GM12878 (cell line): ENCODE results near the gene DND1. TPM values are rescaled to one million over a fixed set of nuclear protein-coding genes. Genes with fewer than 3 reads are reported as not detected.

ENCODE experiments used
- ATAC-seq: fragments of 200-7000 bp; cut with Tn5 transposase; 3 replicates; pipeline ENCODE4 v1.9.1; 2020; ENCODE audit warnings: mild to moderate bottlenecking, moderate library complexity
- BruUV-seq: library from RNA; stranded (reverse); fragments of 400-500 nt; replicated peaks from 2 replicates; lab custom pipeline; 2021; lab: Mats Ljungman, UMichigan
- CTCF ChIA-PET: fragments of 300-600 bp; sonication (Branson Sonifier 250); formaldehyde crosslinking; extraction: SDS; loops from one replicate; lab custom pipeline; 2021; ENCODE audit warnings: inconsistent platforms; lab: Yijun Ruan, JAX
- POLR2A ChIA-PET: fragments of 350-600 bp; formaldehyde crosslinking; extraction: SDS; loops from one replicate; lab custom pipeline; 2021; ENCODE audit warnings: inconsistent platforms; lab: Charles Lee
- RAD21 ChIA-PET: fragments of 300-600 bp; sonication (Branson Sonifier 250); formaldehyde crosslinking; loops from one replicate; lab custom pipeline; 2023; ENCODE audit warnings: antibody characterized with exemption; ENCODE audit not compliant: unreplicated experiment; lab: Charles Lee
- SMC1A ChIA-PET: fragments of 300-600 bp; sonication (Branson Sonifier 250); formaldehyde crosslinking; loops from one replicate; lab custom pipeline; 2023; ENCODE audit not compliant: unreplicated experiment, uncharacterized antibody; lab: Charles Lee
- DNase-seq: peaks from one replicate; pipeline ENCODE4 v3.0.0-alpha.2; 2011; ENCODE audit warnings: low read depth, low spot score
- FAIRE-seq: peaks from 3 replicates; lab custom pipeline; 2011; peaks lifted over from hg19 to GRCh38; lab: Jason Lieb, UNC
- H2AFZ ChIP-seq: 2 replicates; pipeline ENCODE4 v1.6.0; 2011; ENCODE audit warnings: low read depth, low read length, control low read depth; ENCODE audit not compliant: control insufficient read depth
- H3K27ac ChIP-seq: 2 replicates; pipeline ENCODE4 v1.5.1; 2011; ENCODE audit warnings: control low read depth; ENCODE audit not compliant: control insufficient read depth, insufficient read depth
- H3K27me3 ChIP-seq, 2 experiments: replicated peaks in 1 of 2; 2 replicates each; pipeline versions ENCODE4 v1.6.0 to v1.6.1; 2011; ENCODE audit warnings: low read length in 1 of 2; ENCODE audit not compliant: control insufficient read depth in 2 of 2, insufficient read depth in 2 of 2
- H3K36me3 ChIP-seq, 2 experiments: 2 replicates each; pipeline ENCODE4 v1.5.1; 2011; ENCODE audit warnings: low read length in 1 of 2; ENCODE audit not compliant: control insufficient read depth in 2 of 2, insufficient read depth in 2 of 2
- H3K4me1 ChIP-seq: 2 replicates; pipeline ENCODE4 v1.6.1; 2011; ENCODE audit warnings: mild to moderate bottlenecking, low read length, moderate library complexity, mixed read lengths; ENCODE audit not compliant: control insufficient read depth, insufficient read depth
- H3K4me2 ChIP-seq: 2 replicates; pipeline ENCODE4 v1.6.0; 2011; ENCODE audit warnings: control low read depth; ENCODE audit not compliant: control insufficient read depth, insufficient read depth
- H3K4me3 ChIP-seq: fragments of 200-600 bp; sonication (generic); 2 replicates; pipeline ENCODE4 v1.5.1; 2016
- H3K79me2 ChIP-seq: 2 replicates; pipeline ENCODE4 v1.6.0; 2011; ENCODE audit warnings: low read length; ENCODE audit not compliant: control insufficient read depth, insufficient read depth
- H3K9ac ChIP-seq: 2 replicates; pipeline ENCODE4 v1.8.0; 2011; ENCODE audit warnings: low read length, control low read depth, mixed read lengths; ENCODE audit not compliant: control insufficient read depth, insufficient read depth
- H3K9me3 ChIP-seq: replicated peaks from 3 replicates; pipeline ENCODE4 v1.5.1; 2011; ENCODE audit warnings: mild to moderate bottlenecking, low read length; ENCODE audit not compliant: control insufficient read depth, insufficient read depth
- H4K20me1 ChIP-seq: 2 replicates; pipeline ENCODE4 v1.6.0; 2011; ENCODE audit not compliant: control insufficient read depth, insufficient read depth
- RAD51 ChIP-seq: fragments of 450-650 bp; IDR thresholded peaks from 2 replicates; pipeline ENCODE4 v1.6.1; 2016; ENCODE audit warnings: moderate library complexity, mild to moderate bottlenecking, inconsistent platforms
- RFX5 ChIP-seq: IDR thresholded peaks from 2 replicates; pipeline ENCODE4 v1.6.1; 2011; ENCODE audit warnings: low read depth, low read length, improper control_type of control experiment
- SMC3 ChIP-seq: IDR thresholded peaks from 2 replicates; pipeline ENCODE4 v1.6.1; 2011; ENCODE audit warnings: low read length, improper control_type of control experiment, borderline replicate concordance
- ZNF217 ChIP-seq: fragments of 450-650 bp; IDR thresholded peaks from 2 replicates; pipeline ENCODE4 v1.6.1; 2017; ENCODE audit warnings: antibody characterized with exemption, mild to moderate bottlenecking
- WGBS: methylation state at CpG from one replicate; pipeline ENCODE4 v1.1.6; 2016; ENCODE audit warnings: low lambda C conversion rate; ENCODE audit not compliant: insufficient replicate concordance, insufficient coverage; ENCODE audit errors: missing lambda C conversion rate; 5-methylcytosine and 5-hydroxymethylcytosine counted together
- in situ Hi-C: fragments of 300-500 bp; cut with MboI; formaldehyde crosslinking; loops from 9 replicates; pipeline ENCODE4 v1.14.3; 2018; ENCODE audit warnings: mixed read lengths
- intact Hi-C: fragments of 100-400 bp; cut with micrococcal nuclease; formaldehyde crosslinking; loops from one replicate; pipeline ENCODE4 v1.14.2; 2022; ENCODE audit not compliant: unreplicated experiment
- microRNA-seq: library from miRNA; unstranded; fragments of <30 nt; microRNA quantifications from one replicate; pipeline ENCODE4, GENCODE V29; 2018
- polyA plus RNA-seq, 11 experiments: library from polyadenylated mRNA; depleted of rRNA in 4 of 11; unstranded in 6 of 11; stranded (reverse) in 5 of 11; fragments of >200 nt; fragmentation: Nextera tagmentation in 4 of 11; fragmentation: Illumina TruSeq in 1 of 11; extraction: Ambion mirVana in 4 of 11; extraction: Trizol in 1 of 11; gene quantifications; 1 replicate in 1 of 11; 2 replicates in 10 of 11; pipeline versions ENCODE4 v1.2.1 to v1.2.3, GENCODE V29; 2011 to 2016; ENCODE audit warnings: inconsistent platforms in 2 of 11, missing spikeins in 2 of 11, low read depth in 1 of 11
- small RNA-seq: library from RNA; depleted of rRNA; stranded (forward); fragments of <200 nt; gene quantifications from one replicate; pipeline ENCODE3, GENCODE V24; 2014
- total RNA-seq, 4 experiments: library from RNA; depleted of rRNA in 3 of 4; stranded (reverse); fragments of >200 nt in 3 of 4; fragmentation: Illumina TruSeq in 1 of 4; extraction: Trizol in 1 of 4; gene quantifications; 2 replicates each; pipeline versions ENCODE4 v1.2.1 to v1.2.3, GENCODE V29; 2013 to 2021
- TF ChIP-seq, protein P1 (sequence below): fragments of 450-650 bp; IDR thresholded peaks from 2 replicates; pipeline ENCODE4 v1.6.1; 2017; ENCODE audit warnings: antibody characterized with exemption, mild to moderate bottlenecking, moderate library complexity

The DND1 gene
- total and polyA plus RNA-seq, 10 of the 15 experiments (the other 5 are each of a cell fraction or from before 2014, with no cell fraction given), result 0.15 to 2.9 (median 0.73) TPM; not detected in 2

DNA sequence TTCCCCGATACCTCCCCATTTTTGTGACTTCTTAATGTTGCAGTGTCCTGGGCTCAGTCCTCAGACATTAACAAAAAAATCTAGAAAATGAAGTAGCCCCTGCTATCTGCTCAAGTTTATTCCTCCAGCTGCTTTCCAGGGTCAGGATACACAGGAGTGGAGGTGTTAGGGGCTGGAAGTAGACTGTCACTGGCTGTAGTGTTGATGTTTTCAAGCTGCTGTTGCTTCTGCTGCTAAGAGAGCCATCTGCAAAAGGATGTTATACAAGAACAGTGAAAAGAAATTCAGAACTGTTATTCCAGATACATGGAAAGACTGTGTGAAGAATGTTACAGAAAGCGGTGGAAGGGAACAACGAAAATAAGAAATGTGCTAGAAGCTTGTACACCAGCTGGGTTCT is 51.1 kb downstream of the DND1 start:
- DNase-seq, result no peak

More for the DNA sequence above, 51.1 kb downstream of the DND1 start:
- no peak for ATAC-seq
- Histone ChIP-seq H4K20me1 (no peaks in the 10 kb centered on the region), H3K4me1 (no peaks in the 10 kb centered on the region)
- no peak for TF ChIP-seq ZNF217
- no peak for TF ChIP-seq SMC3
- no peak for TF ChIP-seq RAD51
- TF ChIP-seq, protein P1, sequence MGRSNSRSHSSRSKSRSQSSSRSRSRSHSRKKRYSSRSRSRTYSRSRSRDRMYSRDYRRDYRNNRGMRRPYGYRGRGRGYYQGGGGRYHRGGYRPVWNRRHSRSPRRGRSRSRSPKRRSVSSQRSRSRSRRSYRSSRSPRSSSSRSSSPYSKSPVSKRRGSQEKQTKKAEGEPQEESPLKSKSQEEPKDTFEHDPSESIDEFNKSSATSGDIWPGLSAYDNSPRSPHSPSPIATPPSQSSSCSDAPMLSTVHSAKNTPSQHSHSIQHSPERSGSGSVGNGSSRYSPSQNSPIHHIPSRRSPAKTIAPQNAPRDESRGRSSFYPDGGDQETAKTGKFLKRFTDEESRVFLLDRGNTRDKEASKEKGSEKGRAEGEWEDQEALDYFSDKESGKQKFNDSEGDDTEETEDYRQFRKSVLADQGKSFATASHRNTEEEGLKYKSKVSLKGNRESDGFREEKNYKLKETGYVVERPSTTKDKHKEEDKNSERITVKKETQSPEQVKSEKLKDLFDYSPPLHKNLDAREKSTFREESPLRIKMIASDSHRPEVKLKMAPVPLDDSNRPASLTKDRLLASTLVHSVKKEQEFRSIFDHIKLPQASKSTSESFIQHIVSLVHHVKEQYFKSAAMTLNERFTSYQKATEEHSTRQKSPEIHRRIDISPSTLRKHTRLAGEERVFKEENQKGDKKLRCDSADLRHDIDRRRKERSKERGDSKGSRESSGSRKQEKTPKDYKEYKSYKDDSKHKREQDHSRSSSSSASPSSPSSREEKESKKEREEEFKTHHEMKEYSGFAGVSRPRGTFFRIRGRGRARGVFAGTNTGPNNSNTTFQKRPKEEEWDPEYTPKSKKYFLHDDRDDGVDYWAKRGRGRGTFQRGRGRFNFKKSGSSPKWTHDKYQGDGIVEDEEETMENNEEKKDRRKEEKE, result no peak
- no peak for TF ChIP-seq RFX5
- TF ChIP-seq, all 136 proteins: peak for 0
- no TSS peak for BruUV-seq
- in situ Hi-C loops (no loop called here), intact Hi-C loops (no loop called here)
- no peaks in the 10 kb centered on the region for H3K36me3 ChIP-seq
- CTCF ChIA-PET, result interaction anchor here (0.6 to 1.5 kb wide), 2 partner anchors 250 to 1122 kb away, joined by 4 to 6 read pairs; no protein-coding TSS in a partner anchor
- no peak for FAIRE-seq
- RAD21 ChIA-PET, result no interaction called here
- POLR2A ChIA-PET, result no interaction called here
- H2AFZ ChIP-seq, result no peak overlapping the region
- no peaks in the 10 kb centered on the region for H3K9me3 ChIP-seq
- SMC1A ChIA-PET, result interaction anchor here (0.7 to 0.9 kb wide), 4 partner anchors 35 to 101 kb away, joined by 3 to 4 read pairs (median 4); no protein-coding TSS in a partner anchor
- H3K79me2 ChIP-seq, result no peaks in the 10 kb centered on the region
- no peak overlapping the region for H3K27ac ChIP-seq
- WGBS, result 81% methylated on average over 3 of the region's 3 CpGs
- no peak overlapping the region for H3K9ac ChIP-seq
- H3K4me2 ChIP-seq, result no peak overlapping the region
- H3K4me3 ChIP-seq, result no peak overlapping the region
- no peaks in the 10 kb centered on the region for H3K27me3 ChIP-seq

Small RNAs within 50 kb of the gene (microRNA-seq; reads per million reads assigned to microRNA genes)
- gene MIR3655, result 5.5 reads per million, percentile 31 among the genes with 10 or more reads in this experiment

Small RNAs within 50 kb of the gene (small RNA-seq; reads per million reads assigned to genes)
- gene VTRNA1-1, result 296 reads per million, percentile 99 among the genes with 10 or more reads in this experiment
- 80.0 reads per million, percentile 99 among the genes with 10 or more reads in this experiment for gene VTRNA1-2

Other genes with a start within 250 kb of the DND1 start
Only the 7 nearest of the 25 such genes appear.
- gene TMCO6, start 34.1 kb downstream of the DND1 start, total RNA-seq (2014; rRNA removed), result 12.6 and 16.2 TPM in 2 replicates
- 6.9 and 7.1 TPM in 2 replicates for gene TMCO6, start 34.1 kb downstream of the DND1 start, total RNA-seq (2014; rRNA removed; fragmentation: Illumina TruSeq; extraction: Trizol)
- 15.5 and 21.6 TPM in 2 replicates for gene TMCO6, start 34.1 kb downstream of the DND1 start, total RNA-seq (2021)
- gene TMCO6, start 34.1 kb downstream of the DND1 start, polyA plus RNA-seq (2011; rRNA removed), result 6.7 and 8.4 TPM in 2 replicates
- gene TMCO6, start 34.1 kb downstream of the DND1 start, polyA plus RNA-seq (2014; fragmentation: Illumina TruSeq; extraction: Trizol), result 7.3 and 10.8 TPM in 2 replicates
- gene TMCO6, start 34.1 kb downstream of the DND1 start, polyA plus RNA-seq (2014; fragmentation: Nextera tagmentation; extraction: Ambion mirVana), result 1 to 10 TPM; 4.1 to 4.3 TPM
- gene TMCO6, start 34.1 kb downstream of the DND1 start, polyA plus RNA-seq (2014; rRNA removed), result 15.9 and 16.8 TPM in 2 replicates
- 10 to 100 TPM; 12.9 to 13.2 TPM for gene TMCO6, start 34.1 kb downstream of the DND1 start, polyA plus RNA-seq (2016; fragmentation: Nextera tagmentation; extraction: Ambion mirVana)
- 179 and 204 TPM in 2 replicates for gene NDUFA2, start 25.9 kb downstream of the DND1 start, total RNA-seq (2014; rRNA removed)
- 78.5 and 82.1 TPM in 2 replicates for gene NDUFA2, start 25.9 kb downstream of the DND1 start, total RNA-seq (2014; rRNA removed; fragmentation: Illumina TruSeq; extraction: Trizol)
- gene NDUFA2, start 25.9 kb downstream of the DND1 start, total RNA-seq (2021), result 97.6 and 104 TPM in 2 replicates
- gene NDUFA2, start 25.9 kb downstream of the DND1 start, polyA plus RNA-seq (2011; rRNA removed), result 154 and 202 TPM in 2 replicates
- gene NDUFA2, start 25.9 kb downstream of the DND1 start, polyA plus RNA-seq (2014; fragmentation: Illumina TruSeq; extraction: Trizol), result 33.5 and 67.2 TPM in 2 replicates
- gene NDUFA2, start 25.9 kb downstream of the DND1 start, polyA plus RNA-seq (2014; fragmentation: Nextera tagmentation; extraction: Ambion mirVana), result 100 to 1,000 TPM; 488 to 549 TPM
- gene NDUFA2, start 25.9 kb downstream of the DND1 start, polyA plus RNA-seq (2014; rRNA removed), result 202 and 240 TPM in 2 replicates
- gene NDUFA2, start 25.9 kb downstream of the DND1 start, polyA plus RNA-seq (2016; fragmentation: Nextera tagmentation; extraction: Ambion mirVana), result 100 to 1,000 TPM; 267 to 268 TPM
- gene IK, start 25.7 kb downstream of the DND1 start, total RNA-seq (2014; rRNA removed), result 68.2 and 77.6 TPM in 2 replicates
- gene IK, start 25.7 kb downstream of the DND1 start, total RNA-seq (2014; rRNA removed; fragmentation: Illumina TruSeq; extraction: Trizol), result 135 and 137 TPM in 2 replicates
- gene IK, start 25.7 kb downstream of the DND1 start, total RNA-seq (2021), result 67.7 and 75.7 TPM in 2 replicates
- gene IK, start 25.7 kb downstream of the DND1 start, polyA plus RNA-seq (2011; rRNA removed), result 131 and 153 TPM in 2 replicates
- 158 and 180 TPM in 2 replicates for gene IK, start 25.7 kb downstream of the DND1 start, polyA plus RNA-seq (2014; fragmentation: Illumina TruSeq; extraction: Trizol)
- gene IK, start 25.7 kb downstream of the DND1 start, polyA plus RNA-seq (2014; fragmentation: Nextera tagmentation; extraction: Ambion mirVana), result 100 to 1,000 TPM in 1 of 2 experiments, 10 to 100 TPM in 1; 77.2 to 128 TPM
- 81.5 and 90.5 TPM in 2 replicates for gene IK, start 25.7 kb downstream of the DND1 start, polyA plus RNA-seq (2014; rRNA removed)
- 100 to 1,000 TPM; 108 to 119 TPM for gene IK, start 25.7 kb downstream of the DND1 start, polyA plus RNA-seq (2016; fragmentation: Nextera tagmentation; extraction: Ambion mirVana)
- gene WDR55, start 8.7 kb downstream of the DND1 start, total RNA-seq (2014; rRNA removed), result 18.4 and 19.5 TPM in 2 replicates
- 16.7 and 18.8 TPM in 2 replicates for gene WDR55, start 8.7 kb downstream of the DND1 start, total RNA-seq (2014; rRNA removed; fragmentation: Illumina TruSeq; extraction: Trizol)
- 22.7 and 23.1 TPM in 2 replicates for gene WDR55, start 8.7 kb downstream of the DND1 start, total RNA-seq (2021)
- gene WDR55, start 8.7 kb downstream of the DND1 start, polyA plus RNA-seq (2011; rRNA removed), result 21.1 and 22.1 TPM in 2 replicates
- 17.4 and 19.2 TPM in 2 replicates for gene WDR55, start 8.7 kb downstream of the DND1 start, polyA plus RNA-seq (2014; fragmentation: Illumina TruSeq; extraction: Trizol)
- gene WDR55, start 8.7 kb downstream of the DND1 start, polyA plus RNA-seq (2014; fragmentation: Nextera tagmentation; extraction: Ambion mirVana), result 1 to 10 TPM; 3.4 to 3.7 TPM
- gene WDR55, start 8.7 kb downstream of the DND1 start, polyA plus RNA-seq (2014; rRNA removed), result 26.6 and 27.8 TPM in 2 replicates
- gene WDR55, start 8.7 kb downstream of the DND1 start, polyA plus RNA-seq (2016; fragmentation: Nextera tagmentation; extraction: Ambion mirVana), result 10 to 100 TPM; 22.0 to 25.9 TPM
- gene HARS1, start 17.8 kb upstream of the DND1 start, total RNA-seq (2014; rRNA removed), result 79.5 and 83.2 TPM in 2 replicates
- 64.2 and 68.3 TPM in 2 replicates for gene HARS1, start 17.8 kb upstream of the DND1 start, total RNA-seq (2014; rRNA removed; fragmentation: Illumina TruSeq; extraction: Trizol)
- 68.8 and 77.1 TPM in 2 replicates for gene HARS1, start 17.8 kb upstream of the DND1 start, total RNA-seq (2021)
- 66.9 and 76.4 TPM in 2 replicates for gene HARS1, start 17.8 kb upstream of the DND1 start, polyA plus RNA-seq (2011; rRNA removed)
- gene HARS1, start 17.8 kb upstream of the DND1 start, polyA plus RNA-seq (2014; fragmentation: Illumina TruSeq; extraction: Trizol), result 78.7 and 82.0 TPM in 2 replicates
- 10 to 100 TPM; 12.0 to 17.3 TPM for gene HARS1, start 17.8 kb upstream of the DND1 start, polyA plus RNA-seq (2014; fragmentation: Nextera tagmentation; extraction: Ambion mirVana)
- gene HARS1, start 17.8 kb upstream of the DND1 start, polyA plus RNA-seq (2014; rRNA removed), result 74.4 and 76.7 TPM in 2 replicates
- 10 to 100 TPM; 93.0 to 93.8 TPM for gene HARS1, start 17.8 kb upstream of the DND1 start, polyA plus RNA-seq (2016; fragmentation: Nextera tagmentation; extraction: Ambion mirVana)
- gene HARS2, start 17.9 kb upstream of the DND1 start, total RNA-seq (2014; rRNA removed), result 24.7 and 29.8 TPM in 2 replicates
- gene HARS2, start 17.9 kb upstream of the DND1 start, total RNA-seq (2014; rRNA removed; fragmentation: Illumina TruSeq; extraction: Trizol), result 23.6 and 25.0 TPM in 2 replicates
- 23.0 and 24.1 TPM in 2 replicates for gene HARS2, start 17.9 kb upstream of the DND1 start, total RNA-seq (2021)
- gene HARS2, start 17.9 kb upstream of the DND1 start, polyA plus RNA-seq (2011; rRNA removed), result 34.3 and 40.9 TPM in 2 replicates
- gene HARS2, start 17.9 kb upstream of the DND1 start, polyA plus RNA-seq (2014; fragmentation: Illumina TruSeq; extraction: Trizol), result 20.1 and 23.5 TPM in 2 replicates
- 10 to 100 TPM in 1 of 2 experiments, 1 to 10 TPM in 1; 9.3 to 13.1 TPM for gene HARS2, start 17.9 kb upstream of the DND1 start, polyA plus RNA-seq (2014; fragmentation: Nextera tagmentation; extraction: Ambion mirVana)
- gene HARS2, start 17.9 kb upstream of the DND1 start, polyA plus RNA-seq (2014; rRNA removed), result 27.5 and 28.9 TPM in 2 replicates
- gene HARS2, start 17.9 kb upstream of the DND1 start, polyA plus RNA-seq (2016; fragmentation: Nextera tagmentation; extraction: Ambion mirVana), result 10 to 100 TPM; 31.2 to 33.4 TPM
- 28.1 and 35.8 TPM in 2 replicates for gene ZMAT2, start 26.9 kb upstream of the DND1 start, total RNA-seq (2014; rRNA removed)
- gene ZMAT2, start 26.9 kb upstream of the DND1 start, total RNA-seq (2014; rRNA removed; fragmentation: Illumina TruSeq; extraction: Trizol), result 88.2 and 89.3 TPM in 2 replicates
- gene ZMAT2, start 26.9 kb upstream of the DND1 start, total RNA-seq (2021), result 44.1 and 44.8 TPM in 2 replicates
- gene ZMAT2, start 26.9 kb upstream of the DND1 start, polyA plus RNA-seq (2011; rRNA removed), result 65.2 and 83.2 TPM in 2 replicates
- gene ZMAT2, start 26.9 kb upstream of the DND1 start, polyA plus RNA-seq (2014; fragmentation: Illumina TruSeq; extraction: Trizol), result 102 and 135 TPM in 2 replicates
- 10 to 100 TPM; 41.5 to 41.8 TPM for gene ZMAT2, start 26.9 kb upstream of the DND1 start, polyA plus RNA-seq (2014; fragmentation: Nextera tagmentation; extraction: Ambion mirVana)
- gene ZMAT2, start 26.9 kb upstream of the DND1 start, polyA plus RNA-seq (2014; rRNA removed), result 33.9 and 47.9 TPM in 2 replicates
- 10 to 100 TPM; 33.8 to 35.3 TPM for gene ZMAT2, start 26.9 kb upstream of the DND1 start, polyA plus RNA-seq (2016; fragmentation: Nextera tagmentation; extraction: Ambion mirVana)